ENCODE results near the gene MYO19. TPM values are rescaled to one million over a fixed set of nuclear protein-coding genes. Genes with fewer than 3 reads are reported as not detected.
A peak's percentile ranks its signal among the peaks of the same experiment; 100 is the strongest.

Gene MYO19
- total RNA-seq, 1 donor from 2014 or later = 72.4 TPM

GRCh38 chr17:36545465-36546417, 11.1 kb upstream of the MYO19 start:
- Mint-ChIP-seq H3K4me3 (peak overlapping the region; percentile 99), H3K4me1 (peaks cover 22% of the 10 kb centered on the region), H3K9me3 (no peaks in the 10 kb centered on the region), H3K27ac (peak overlapping the region; percentile 94), H3K36me3 (no peaks in the 10 kb centered on the region), H3K27me3 (ENCODE audit: insufficient read depth, low read depth) (peaks cover 2% of the 10 kb centered on the region)
- Histone ChIP-seq H3K27me3 (no peaks in the 10 kb centered on the region), H3K4me1 (peaks cover 16% of the 10 kb centered on the region), H3K4me2 (peak overlapping the region; percentile 92), H3K79me2 (ENCODE audit: low read depth) (peaks cover 72% of the 10 kb centered on the region), H2AFZ (replicated peaks) (no peak overlapping the region), H3K36me3 (peaks cover 2% of the 10 kb centered on the region), H3K27ac (peak overlapping the region; percentile 72), H3F3A (ENCODE audit: low read depth) (peaks cover 43% of the 10 kb centered on the region), H3K4me3 (peak overlapping the region; percentile 83), H3K9ac (peak overlapping the region; percentile 80), H4K20me1 (ENCODE audit: low read depth) (peaks cover 28% of the 10 kb centered on the region), H3K9me3 (ENCODE audit: low read depth) (no peaks in the 10 kb centered on the region)
- DNase-seq (ENCODE audit: low spot score) = peak; percentile 100
- no peak for TF ChIP-seq EZH2 (IDR thresholded peaks at IDR 0.05)
- TF ChIP-seq EZH2phosphoT487 (IDR thresholded peaks at IDR 0.05) = no peak
- peak; percentile 6 for TF ChIP-seq CTCF (IDR thresholded peaks at IDR 0.05)

GRCh38 chr17:36545077-36545464, 10.4 kb upstream of the MYO19 start:
- Histone ChIP-seq H4K20me1 (ENCODE audit: low read depth) (peaks cover 28% of the 10 kb centered on the region), H3K36me3 (peaks cover 2% of the 10 kb centered on the region), H3K9me3 (ENCODE audit: low read depth) (no peaks in the 10 kb centered on the region), H3K79me2 (ENCODE audit: low read depth) (peaks cover 65% of the 10 kb centered on the region), H3K4me1 (peaks cover 16% of the 10 kb centered on the region), H3K9ac (peak overlapping the region; percentile 90), H3K4me3 (peak overlapping the region; percentile 83), H3K27me3 (no peaks in the 10 kb centered on the region), H3F3A (ENCODE audit: low read depth) (peaks cover 48% of the 10 kb centered on the region), H3K27ac (peak overlapping the region; percentile 88), H2AFZ (replicated peaks) (peak overlapping the region; percentile 77), H3K4me2 (peak overlapping the region; percentile 72)
- TF ChIP-seq CTCF (IDR thresholded peaks at IDR 0.05) = no peak
- TF ChIP-seq EZH2phosphoT487 (IDR thresholded peaks at IDR 0.05) = no peak
- no peak for TF ChIP-seq EZH2 (IDR thresholded peaks at IDR 0.05)
- Mint-ChIP-seq H3K27me3 (ENCODE audit: insufficient read depth, low read depth) (peaks cover 2% of the 10 kb centered on the region), H3K27ac (peak overlapping the region; percentile 92), H3K4me1 (peaks cover 22% of the 10 kb centered on the region), H3K4me3 (peak overlapping the region; percentile 99), H3K36me3 (peaks cover 2% of the 10 kb centered on the region), H3K9me3 (no peaks in the 10 kb centered on the region)
- DNase-seq (ENCODE audit: low spot score) = no peak

- peak within 1 kb of the TSS; percentile 90 for H3K9ac ChIP-seq
- H3K4me3 ChIP-seq = peak within 1 kb of the TSS; percentile 83
- Mint-ChIP-seq H3K4me1 (peaks cover 22% of the 10 kb centered on the region), H3K36me3 (peaks cover 6% of the 10 kb centered on the region), H3K9me3 (no peaks in the 10 kb centered on the region), H3K27ac (peak within 1 kb of the TSS; percentile 94), H3K4me3 (peak within 1 kb of the TSS; percentile 99), H3K27me3 (ENCODE audit: insufficient read depth, low read depth) (peaks cover 2% of the 10 kb centered on the region)
- H3K36me3 ChIP-seq = peaks cover 2% of the 10 kb centered on the region
- DNase-seq (ENCODE audit: low spot score) = peak; percentile 97
- peak within 1 kb of the TSS; percentile 88 for H3K27ac ChIP-seq
- peaks cover 52% of the 10 kb centered on the region for H3F3A ChIP-seq (ENCODE audit: low read depth)
- H4K20me1 ChIP-seq (ENCODE audit: low read depth) = peaks cover 23% of the 10 kb centered on the region
- peaks cover 60% of the 10 kb centered on the region for H3K79me2 ChIP-seq (ENCODE audit: low read depth)
- peaks cover 16% of the 10 kb centered on the region for H3K4me1 ChIP-seq
- H2AFZ ChIP-seq (replicated peaks) = peak within 1 kb of the TSS; percentile 77
- H3K9me3 ChIP-seq (ENCODE audit: low read depth) = no peaks in the 10 kb centered on the region
- TF ChIP-seq EZH2phosphoT487 (IDR thresholded peaks at IDR 0.05) = no peak
- no peak for TF ChIP-seq CTCF (IDR thresholded peaks at IDR 0.05)
- TF ChIP-seq EZH2 (IDR thresholded peaks at IDR 0.05) = no peak
- peak within 1 kb of the TSS; percentile 92 for H3K4me2 ChIP-seq
- no peaks in the 10 kb centered on the region for H3K27me3 ChIP-seq
These were observed 9.8 kb upstream of the MYO19 start, which contains the start of gene GGNBP2 for GRCh38 chr17:36544307-36545076. GGNBP2 (plus strand) TSS chr17:36544919; CDS start chr17:36545725, 806 bp downstream.
